HL-60 (cell line): ENCODE results near the gene LIMS1.

ENCODE experiments used
- DNase-seq, 2 experiments: peaks; one replicate each; pipeline ENCODE4 v3.0.0-alpha.2; 2010 to 2020; ENCODE audit warnings: low read depth in 1 of 2, low spot score in 1 of 2
- H3K27ac ChIP-seq: fragments of 250-450 bp; sonication (Bioruptor Pico); replicated peaks from 2 replicates; pipeline ENCODE4 v1.5.1; 2020; ENCODE audit warnings: mild to moderate bottlenecking, moderate library complexity
- H3K27me3 ChIP-seq: fragments of 250-450 bp; sonication (Bioruptor Pico); 2 replicates; pipeline ENCODE4 v1.5.1; 2021; ENCODE audit warnings: mild to moderate bottlenecking, moderate library complexity; ENCODE audit not compliant: insufficient read depth, poor library complexity, severe bottlenecking
- H3K4me3 ChIP-seq: replicated peaks from 2 replicates; pipeline ENCODE4 v1.5.1; 2011; ENCODE audit warnings: mild to moderate bottlenecking, control low read depth, low read length; ENCODE audit not compliant: insufficient read depth
- CTCF ChIP-seq: IDR thresholded peaks from one replicate; pipeline ENCODE4 v1.5.1; 2011; ENCODE audit warnings: low read length, control low read depth, inconsistent platforms; ENCODE audit not compliant: insufficient read depth
- GABPA ChIP-seq: IDR thresholded peaks from 2 replicates; pipeline ENCODE4 v1.6.1; 2012; ENCODE audit warnings: low read depth
- POLR2AphosphoS5 ChIP-seq: IDR thresholded peaks from 2 replicates; pipeline ENCODE4 v1.6.1; 2012; ENCODE audit warnings: low read depth
- REST ChIP-seq: IDR thresholded peaks from 2 replicates; pipeline ENCODE4 v1.6.1; 2012; ENCODE audit warnings: low read depth; ENCODE audit not compliant: insufficient replicate concordance
- SPI1 ChIP-seq: IDR thresholded peaks from 2 replicates; pipeline ENCODE4 v1.6.1; 2012; ENCODE audit warnings: low read depth, mild to moderate bottlenecking, borderline replicate concordance

The LIMS1 gene

GRCh38 chr2:108612514-108613183, 78.4 kb downstream of the LIMS1 start:
- no peak overlapping the region for H3K4me3 ChIP-seq

GRCh38 chr2:108613261-108614042, 79.2 kb downstream of the LIMS1 start:
- TF ChIP-seq GABPA (no peak), POLR2AphosphoS5 (no peak), SPI1 (no peak), CTCF (no peak), REST (no peak)
- no peak overlapping the region for H3K27ac ChIP-seq
- H3K27me3 ChIP-seq: no peaks in the 10 kb centered on the region
- H3K4me3 ChIP-seq: no peak overlapping the region
- DNase-seq: no peak

More at GRCh38 chr2:108612514-108613183, 78.4 kb downstream of the LIMS1 start:
- no peak for DNase-seq
- Histone ChIP-seq H3K27ac (no peak overlapping the region), H3K27me3 (no peaks in the 10 kb centered on the region)
- TF ChIP-seq SPI1 (no peak), CTCF (no peak), POLR2AphosphoS5 (no peak), REST (no peak), GABPA (no peak)

- TF ChIP-seq REST: no peak
- TF ChIP-seq GABPA: no peak
- no peak for TF ChIP-seq CTCF
- TF ChIP-seq SPI1: no peak
- TF ChIP-seq POLR2AphosphoS5: no peak
- no peak for DNase-seq
- no peaks in the 10 kb centered on the region for H3K27me3 ChIP-seq
- no peak overlapping the region for H3K27ac ChIP-seq
- H3K4me3 ChIP-seq: no peak overlapping the region
Observed at GRCh38 chr2:108614043-108614545, 79.8 kb downstream of the LIMS1 start.
